ENCODE results near the gene GLI2.

GLI2 gene

GRCh38 chr2:120769076-120769786 lies 33.6 kb downstream of the GLI2 start:
- no peak for DNase-seq (ENCODE audit: low read depth in 2 of 2)

GRCh38 chr2:120769787-120770120 lies 34.1 kb downstream of the GLI2 start:
- DNase-seq (ENCODE audit: low read depth in 2 of 2): no peak

- DNase-seq (ENCODE audit: low read depth in 2 of 2): no peak
Measured at GRCh38 chr2:120770176-120770575, 34.5 kb downstream of the GLI2 start.

DNA sequence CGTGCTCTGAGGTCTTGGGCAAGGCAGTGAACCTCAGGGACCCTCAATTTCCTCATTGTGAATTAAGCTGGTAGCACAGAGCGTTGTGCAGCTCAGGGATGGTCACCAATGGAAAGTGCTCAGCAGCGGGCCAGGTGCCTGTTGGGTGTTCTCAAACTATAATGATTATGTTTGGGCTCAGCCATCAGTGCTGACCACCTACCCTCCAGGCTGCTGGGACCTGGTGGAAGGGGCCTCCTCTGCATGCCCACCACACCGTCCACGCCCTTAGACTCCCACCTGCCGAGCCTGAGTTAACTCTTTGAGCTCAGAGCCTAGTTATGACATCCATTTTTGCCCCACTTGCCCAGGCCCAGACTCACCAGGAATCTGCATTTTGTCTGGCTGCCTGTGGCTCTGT lies 35.0 kb downstream of the GLI2 start:
- no peak for DNase-seq (ENCODE audit: low read depth in 2 of 2)

DNA sequence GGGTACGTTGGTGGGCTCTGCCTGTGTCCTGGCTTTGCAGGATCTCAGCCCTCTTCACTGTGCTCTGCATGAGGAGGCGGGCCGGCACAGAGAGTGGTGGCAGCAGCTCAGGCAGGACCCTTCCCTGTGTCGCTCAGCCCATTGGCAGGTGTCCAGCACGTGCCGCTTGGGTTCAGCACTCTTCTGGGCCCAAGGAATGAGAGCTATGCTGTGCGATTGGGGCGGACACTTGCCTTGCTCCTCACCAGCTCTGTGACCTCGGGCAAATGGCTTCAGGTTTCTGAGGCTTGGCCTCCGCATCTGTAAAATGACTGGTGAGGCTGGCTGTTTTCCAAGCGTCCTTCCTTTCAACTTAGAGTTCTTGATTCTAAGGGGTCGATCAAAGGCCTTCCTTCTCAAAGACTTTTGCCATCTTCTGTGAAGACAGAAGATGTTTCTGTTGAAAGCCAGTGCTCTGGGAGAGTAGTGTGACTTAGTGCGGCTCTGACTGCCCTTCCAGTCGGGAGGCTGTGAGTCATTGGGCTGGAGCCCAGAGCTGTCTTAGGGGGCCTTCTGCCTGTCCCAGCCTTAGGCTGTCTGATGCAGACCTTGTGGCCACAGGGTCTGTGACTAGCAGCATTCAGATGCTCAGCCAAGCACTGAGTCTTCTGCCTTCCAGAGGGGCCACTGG lies 35.6 kb downstream of the GLI2 start:
- no peak for DNase-seq (ENCODE audit: low read depth in 2 of 2)

DNA sequence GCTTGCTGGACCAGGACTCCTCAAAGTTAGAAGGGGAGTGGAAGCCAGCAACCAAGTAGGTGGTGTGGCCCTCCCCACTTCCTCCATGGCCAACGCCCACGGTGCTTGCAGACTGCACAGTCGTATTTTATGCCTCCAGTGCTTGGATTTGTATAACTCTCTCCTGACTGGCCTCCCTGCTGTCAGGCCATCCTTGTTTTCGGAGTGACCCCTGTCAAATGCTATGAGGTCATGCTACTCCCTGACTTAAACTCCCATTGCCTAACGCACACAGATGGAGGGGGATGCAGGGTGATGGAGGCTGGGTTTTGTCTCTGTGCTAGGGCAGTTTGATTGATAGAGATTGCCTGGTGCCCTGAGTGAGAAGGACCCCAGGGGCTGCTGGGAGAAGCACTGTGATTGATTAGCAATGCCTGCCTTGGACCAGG lies 36.1 kb downstream of the GLI2 start:
- DNase-seq (ENCODE audit: low read depth in 2 of 2): no peak

- DNase-seq (ENCODE audit: low read depth in 2 of 2): no peak
Measured at GRCh38 chr2:120772261-120772660, 36.6 kb downstream of the GLI2 start.

- DNase-seq (ENCODE audit: low read depth in 2 of 2): no peak
Measured at GRCh38 chr2:120773186-120773800, 37.6 kb downstream of the GLI2 start.

DNA sequence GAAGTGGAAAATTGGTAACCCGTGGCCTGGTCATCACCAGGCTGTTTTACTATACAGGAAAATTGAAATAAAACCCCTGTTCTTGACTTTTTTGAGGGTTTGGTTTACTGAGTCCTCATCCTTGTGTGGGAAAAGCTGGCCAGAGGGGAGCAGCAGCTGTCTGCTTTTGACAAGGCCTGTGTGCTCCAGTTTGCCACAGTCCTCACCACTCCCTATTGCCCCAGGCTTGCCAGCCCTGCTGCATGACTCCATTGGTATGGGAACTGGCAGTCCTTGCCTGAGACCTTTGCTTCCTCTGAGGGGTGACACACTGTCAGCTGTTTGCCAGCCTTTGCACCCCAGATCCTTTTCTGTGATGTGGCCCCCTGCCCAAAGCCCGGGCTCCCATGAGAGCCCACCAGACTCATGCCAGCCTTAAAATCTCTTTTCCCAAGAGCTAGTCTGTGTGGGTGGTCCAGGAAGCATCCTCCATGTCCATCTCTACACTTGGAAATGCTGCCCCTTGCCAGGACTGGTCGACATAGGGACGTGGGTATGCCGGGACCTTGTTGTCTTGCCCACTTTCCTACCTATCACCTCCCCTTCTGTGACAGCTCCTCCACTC lies 39.0 kb downstream of the GLI2 start:
- no peak for DNase-seq (ENCODE audit: low read depth in 2 of 2)

DNA sequence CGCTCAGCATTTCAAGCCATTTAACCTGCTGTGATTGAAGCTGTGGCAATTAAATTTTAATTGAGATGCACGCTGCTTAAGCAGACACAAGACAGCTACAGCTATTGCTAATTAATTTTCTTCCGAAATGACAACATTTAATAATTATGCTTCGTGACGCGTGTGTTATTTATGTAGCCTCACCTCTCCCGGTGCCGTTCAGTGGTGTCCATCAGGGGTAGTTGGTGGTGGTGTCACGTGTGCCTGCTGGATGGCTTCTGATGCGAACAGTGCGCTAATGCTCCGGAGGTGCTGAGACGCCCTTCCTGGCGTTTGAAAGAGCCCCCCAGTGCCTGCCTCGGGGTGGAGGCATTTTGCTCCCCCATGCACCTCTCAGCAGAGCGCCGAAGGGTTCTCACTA lies 39.5 kb downstream of the GLI2 start:
- DNase-seq (ENCODE audit: low read depth in 2 of 2): no peak

- DNase-seq (ENCODE audit: low read depth in 2 of 2): no peak
Measured at GRCh38 chr2:120775801-120776589, 40.3 kb downstream of the GLI2 start.

DNA sequence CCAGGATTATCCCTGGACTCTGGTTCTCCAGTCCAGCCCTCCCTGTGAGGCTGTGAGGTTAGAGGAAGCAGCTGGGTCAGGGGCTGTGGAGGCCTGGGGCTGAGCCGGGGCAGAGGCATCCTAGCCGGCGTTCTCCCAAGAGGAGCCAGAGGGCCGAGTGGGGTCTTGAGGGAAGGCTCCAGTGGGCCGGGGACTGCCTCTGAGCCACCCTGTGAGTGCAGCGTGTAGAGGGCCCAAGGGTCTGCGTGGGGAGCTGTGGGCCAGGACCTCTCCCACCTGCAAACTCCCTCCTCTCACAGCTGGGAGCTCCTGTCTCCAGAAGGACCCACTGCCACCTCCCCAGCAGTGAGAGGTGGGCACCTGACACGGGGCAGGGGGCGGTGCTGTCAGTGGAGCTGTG lies 41.0 kb downstream of the GLI2 start:
- DNase-seq (ENCODE audit: low read depth in 2 of 2): no peak

DNA sequence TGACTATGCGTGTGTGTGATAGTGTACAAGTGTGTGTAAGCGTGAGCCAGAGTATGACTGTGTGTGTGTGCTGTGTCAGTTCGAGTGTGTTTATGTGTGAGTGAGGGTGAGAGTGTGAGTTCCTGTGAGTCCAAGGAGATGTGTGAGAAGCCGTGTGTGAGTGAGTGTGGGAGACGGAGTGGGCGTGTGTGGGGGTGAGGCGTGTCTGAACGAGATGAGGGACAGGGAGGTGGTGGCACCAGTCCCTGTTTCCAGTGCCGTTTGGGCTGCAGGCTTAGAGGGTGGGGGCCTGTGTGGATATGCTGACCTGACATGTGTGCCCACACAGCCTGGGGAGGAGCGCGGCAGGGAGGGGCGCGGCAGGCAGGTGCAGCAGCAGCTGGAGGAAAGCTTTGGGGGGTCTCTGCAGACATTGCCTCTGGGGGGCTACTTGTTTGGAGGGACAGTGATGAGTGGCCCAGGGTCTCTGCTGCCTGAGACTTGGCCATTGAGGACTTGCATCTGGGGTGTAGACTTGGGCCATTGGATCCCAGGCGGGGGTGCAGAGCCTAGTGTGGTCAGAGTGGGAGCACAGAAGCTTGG lies 41.6 kb downstream of the GLI2 start:
- DNase-seq (ENCODE audit: low read depth in 2 of 2): no peak

DNA sequence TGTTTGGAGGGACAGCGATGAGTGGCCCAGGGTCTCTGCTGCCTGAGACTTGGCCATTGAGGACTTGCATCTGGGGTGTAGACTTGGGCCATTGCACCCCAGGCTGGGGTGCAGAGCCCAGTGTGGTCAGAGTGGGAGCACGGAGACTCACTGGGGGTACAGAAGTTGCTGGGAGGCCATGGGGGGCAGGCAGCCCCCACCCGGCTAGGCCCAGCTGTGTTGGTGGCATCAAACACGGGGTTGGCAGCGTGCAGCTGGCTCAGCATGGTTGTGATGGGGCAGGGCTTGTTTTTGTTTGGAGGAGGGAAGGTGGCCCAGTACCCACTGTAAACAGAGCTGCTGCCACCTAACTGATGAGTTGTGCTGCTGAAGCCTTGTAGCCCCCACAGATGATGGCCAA lies 42.1 kb downstream of the GLI2 start:
- no peak for DNase-seq (ENCODE audit: low read depth in 2 of 2)

GRCh38 chr2:120778244-120778643 lies 42.6 kb downstream of the GLI2 start:
- DNase-seq (ENCODE audit: low read depth in 2 of 2): no peak

DNA sequence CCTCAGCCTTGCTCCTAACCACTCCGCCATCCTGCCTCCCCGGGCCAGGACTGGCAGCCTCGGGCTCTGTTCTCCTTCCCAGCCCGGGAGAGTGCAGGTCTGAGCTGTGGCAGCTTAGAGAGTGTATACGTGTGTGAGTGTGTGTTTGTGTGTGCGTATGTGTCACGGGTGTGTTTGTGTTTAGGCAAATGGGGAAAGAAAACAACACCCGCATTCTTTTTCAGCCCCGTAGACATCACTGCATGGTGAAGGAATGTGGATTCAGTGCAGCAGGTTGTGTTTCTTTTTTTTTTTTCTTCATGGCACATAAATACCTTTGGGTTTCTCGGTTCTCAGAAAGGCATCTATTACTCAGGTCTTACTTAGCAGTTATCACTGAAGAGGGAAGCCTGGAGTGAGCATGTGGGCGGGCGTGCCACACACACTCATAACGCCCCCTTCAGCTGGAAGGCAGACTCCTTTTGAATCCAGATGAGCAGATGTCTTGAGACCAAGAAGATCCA lies 44.2 kb downstream of the GLI2 start:
- DNase-seq (ENCODE audit: low read depth in 2 of 2): peak; percentile 59 to 67

DNA sequence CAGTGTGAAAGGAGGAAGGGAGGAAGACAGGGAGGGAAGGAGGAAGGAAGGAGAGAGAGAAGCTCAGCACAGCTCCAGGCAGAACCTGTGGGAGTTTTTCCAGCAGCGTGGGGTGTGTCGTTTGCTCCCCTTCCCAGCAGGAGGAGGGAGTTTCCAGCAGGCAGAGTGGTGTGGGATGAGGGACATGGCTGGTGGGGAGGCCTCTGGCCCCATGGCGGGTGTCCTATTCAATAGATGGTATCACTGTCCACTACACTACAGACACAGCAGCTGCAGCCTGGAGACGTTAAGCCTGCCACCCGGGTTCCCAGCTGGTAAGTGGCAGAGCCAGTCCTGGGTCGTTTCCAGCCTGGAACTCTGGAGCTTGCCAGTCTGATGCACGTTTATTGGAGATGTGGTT lies 44.7 kb downstream of the GLI2 start:
- DNase-seq (ENCODE audit: low read depth in 2 of 2): no peak

- no peak for DNase-seq (ENCODE audit: low read depth in 2 of 2)
Measured at GRCh38 chr2:120783371-120783791, 47.7 kb downstream of the GLI2 start.

- no peak for DNase-seq (ENCODE audit: low read depth in 2 of 2)
Measured at GRCh38 chr2:120783969-120784372, 48.3 kb downstream of the GLI2 start.
